ENCODE data around the gene ALDH4A1. TPM values are rescaled to one million over a fixed set of nuclear protein-coding genes. Genes with fewer than 3 reads are reported as not detected.
"Not testable (repeated sequence)": the region's sequence is repeated elsewhere in the genome, so short reads cannot be mapped to it uniquely, and the experiment has no call there.

The ALDH4A1 gene
- total RNA-seq, 1 donor from 2014 or later, result 21.8 TPM

- no peak overlapping the region for H2AFZ ChIP-seq (replicated peaks)
- no peaks in the 10 kb centered on the region for H3K79me2 ChIP-seq (ENCODE audit: low read depth)
- H3K27ac ChIP-seq, result no peak overlapping the region
- H3K27ac Mint-ChIP-seq, result no peak overlapping the region
- no peak for DNase-seq (ENCODE audit: low spot score)
- no peaks in the 10 kb centered on the region for H3K36me3 ChIP-seq
- no peaks in the 10 kb centered on the region for H3K4me1 Mint-ChIP-seq
- no peak overlapping the region for H3K4me3 Mint-ChIP-seq
- no peaks in the 10 kb centered on the region for H3F3A ChIP-seq (ENCODE audit: low read depth)
- H3K9me3 Mint-ChIP-seq, result peaks cover 3% of the 10 kb centered on the region
- H3K9me3 ChIP-seq (ENCODE audit: low read depth), result no peaks in the 10 kb centered on the region
- peaks cover 15% of the 10 kb centered on the region for H3K27me3 Mint-ChIP-seq (ENCODE audit: insufficient read depth, low read depth)
- H3K4me3 ChIP-seq, result no peak overlapping the region
- no peak overlapping the region for H3K4me2 ChIP-seq
- H4K20me1 ChIP-seq (ENCODE audit: low read depth), result no peaks in the 10 kb centered on the region
- H3K36me3 Mint-ChIP-seq, result no peaks in the 10 kb centered on the region
- peaks cover 43% of the 10 kb centered on the region for H3K27me3 ChIP-seq
- H3K4me1 ChIP-seq, result no peaks in the 10 kb centered on the region
- TF ChIP-seq CTCF (IDR thresholded peaks at IDR 0.05), result no peak
- TF ChIP-seq EZH2phosphoT487 (IDR thresholded peaks at IDR 0.05), result no peak
- no peak for TF ChIP-seq EZH2 (IDR thresholded peaks at IDR 0.05)
- no peak overlapping the region for H3K9ac ChIP-seq
Observed at GRCh38 chr1:18840145-18840544, 62.2 kb downstream of the ALDH4A1 start.

DNA sequence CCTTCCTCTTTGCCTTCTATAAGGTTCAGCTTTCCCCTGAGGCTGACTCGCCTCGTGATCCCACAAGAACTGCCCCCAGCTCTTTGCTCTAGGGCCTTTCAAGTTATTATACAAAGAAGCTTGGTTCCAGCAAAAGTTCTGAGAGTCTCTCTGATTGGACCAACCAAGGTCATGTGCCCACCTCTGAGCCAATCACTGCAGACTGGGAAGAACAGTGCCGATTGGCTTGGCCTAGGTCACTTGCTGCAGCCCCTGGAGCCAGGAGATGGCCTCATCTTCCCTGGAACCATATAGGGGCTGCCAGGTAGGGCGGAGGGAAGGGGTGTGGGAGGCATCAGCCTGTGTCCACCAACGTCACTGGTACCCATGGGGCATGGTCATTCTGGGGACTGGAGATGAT, 65.7 kb downstream of the ALDH4A1 start:
- Histone ChIP-seq H3K27ac (no peak overlapping the region), H3K27me3 (peaks cover 32% of the 10 kb centered on the region), H3K4me3 (no peak overlapping the region), H3F3A (ENCODE audit: low read depth) (no peaks in the 10 kb centered on the region), H3K4me1 (no peaks in the 10 kb centered on the region), H2AFZ (replicated peaks) (no peak overlapping the region), H3K4me2 (no peak overlapping the region), H4K20me1 (ENCODE audit: low read depth) (no peaks in the 10 kb centered on the region), H3K79me2 (ENCODE audit: low read depth) (no peaks in the 10 kb centered on the region), H3K9me3 (ENCODE audit: low read depth) (no peaks in the 10 kb centered on the region), H3K36me3 (no peaks in the 10 kb centered on the region), H3K9ac (no peak overlapping the region)
- no peaks in the 10 kb centered on the region for H3K4me1 Mint-ChIP-seq
- no peak for TF ChIP-seq CTCF (IDR thresholded peaks at IDR 0.05)
- TF ChIP-seq EZH2 (IDR thresholded peaks at IDR 0.05), result no peak
- TF ChIP-seq EZH2phosphoT487 (IDR thresholded peaks at IDR 0.05), result no peak
- peaks cover 9% of the 10 kb centered on the region for H3K27me3 Mint-ChIP-seq (ENCODE audit: insufficient read depth, low read depth)
- no peaks in the 10 kb centered on the region for H3K36me3 Mint-ChIP-seq
- no peak overlapping the region for H3K4me3 Mint-ChIP-seq
- H3K9me3 Mint-ChIP-seq, result peaks cover 3% of the 10 kb centered on the region
- H3K27ac Mint-ChIP-seq, result no peak overlapping the region
- DNase-seq (ENCODE audit: low spot score), result no peak

DNA sequence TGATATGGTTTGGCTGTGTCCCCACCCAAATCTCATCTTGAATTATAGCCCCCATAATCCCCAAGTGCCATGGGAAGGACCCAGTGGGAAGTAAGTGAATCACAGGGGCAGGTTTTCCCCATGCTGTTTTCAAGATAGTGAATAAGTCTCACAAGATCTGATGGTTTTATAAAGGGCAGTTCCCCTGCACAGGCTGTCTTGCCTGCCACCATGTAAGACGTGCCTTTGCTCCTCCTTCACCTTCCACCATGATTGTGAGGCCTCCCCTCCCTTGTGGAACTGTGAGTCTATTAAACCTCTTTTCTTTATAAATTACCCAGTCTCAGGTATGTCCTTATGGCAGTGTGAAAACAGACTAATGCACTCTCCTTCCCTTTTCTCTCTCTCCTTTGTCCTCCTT, 70.0 kb downstream of the ALDH4A1 start:
- not testable (repeated sequence) for H3F3A ChIP-seq (ENCODE audit: low read depth); H4K20me1 ChIP-seq (ENCODE audit: low read depth); H3K9me3 ChIP-seq (ENCODE audit: low read depth); H3K4me3 ChIP-seq; H3K27ac Mint-ChIP-seq; H3K9ac ChIP-seq; H3K27ac ChIP-seq; H3K4me2 ChIP-seq; H3K4me1 ChIP-seq; H3K4me1 Mint-ChIP-seq; H3K4me3 Mint-ChIP-seq; H3K36me3 Mint-ChIP-seq; H3K36me3 ChIP-seq; DNase-seq (ENCODE audit: low spot score); H3K79me2 ChIP-seq (ENCODE audit: low read depth); H2AFZ ChIP-seq (replicated peaks); H3K9me3 Mint-ChIP-seq
- H3K27me3 Mint-ChIP-seq (ENCODE audit: insufficient read depth, low read depth), result peaks cover 12% of the 10 kb centered on the region
- peaks cover 32% of the 10 kb centered on the region for H3K27me3 ChIP-seq

GRCh38 chr1:18831656-18832055, 70.7 kb downstream of the ALDH4A1 start:
- no peaks in the 10 kb centered on the region for H3K9me3 ChIP-seq (ENCODE audit: low read depth)
- peaks cover 32% of the 10 kb centered on the region for H3K27me3 ChIP-seq
- no peaks in the 10 kb centered on the region for H3K36me3 ChIP-seq
- H3F3A ChIP-seq (ENCODE audit: low read depth), result no peaks in the 10 kb centered on the region
- no peaks in the 10 kb centered on the region for H3K36me3 Mint-ChIP-seq
- no peak overlapping the region for H3K4me2 ChIP-seq
- H3K27me3 Mint-ChIP-seq (ENCODE audit: insufficient read depth, low read depth), result peaks cover 15% of the 10 kb centered on the region
- H3K4me1 Mint-ChIP-seq, result no peaks in the 10 kb centered on the region
- H3K9me3 Mint-ChIP-seq, result peaks cover 12% of the 10 kb centered on the region
- no peak overlapping the region for H2AFZ ChIP-seq (replicated peaks)
- TF ChIP-seq EZH2phosphoT487 (IDR thresholded peaks at IDR 0.05) (no peak), CTCF (IDR thresholded peaks at IDR 0.05) (no peak), EZH2 (IDR thresholded peaks at IDR 0.05) (no peak)
- H3K79me2 ChIP-seq (ENCODE audit: low read depth), result no peaks in the 10 kb centered on the region
- H3K4me3 Mint-ChIP-seq, result no peak overlapping the region
- H3K9ac ChIP-seq, result no peak overlapping the region
- no peaks in the 10 kb centered on the region for H3K4me1 ChIP-seq
- H3K27ac ChIP-seq, result no peak overlapping the region
- no peaks in the 10 kb centered on the region for H4K20me1 ChIP-seq (ENCODE audit: low read depth)
- H3K4me3 ChIP-seq, result no peak overlapping the region
- H3K27ac Mint-ChIP-seq, result no peak overlapping the region
- no peak for DNase-seq (ENCODE audit: low spot score)
